H7 (cell line): ENCODE data around the gene TBC1D3B. TPM values are rescaled to one million over a fixed set of nuclear protein-coding genes. Genes with fewer than 3 reads are reported as not detected.
A peak's percentile ranks its signal among the peaks of the same experiment; 100 is the strongest.
"Not testable (repeated sequence)": the region's sequence is repeated elsewhere in the genome, so short reads cannot be mapped to it uniquely, and the experiment has no call there.

Experiments used
- DNase-seq: peaks from one replicate; pipeline ENCODE4 v3.0.0; 2012
- H3K27me3 ChIP-seq: 2 replicates; pipeline ENCODE4 v1.6.0; 2011; ENCODE audit warnings: mild to moderate bottlenecking, low read length; ENCODE audit not compliant: control insufficient read depth, insufficient read depth
- H3K36me3 ChIP-seq: replicated peaks from 2 replicates; pipeline ENCODE4 v1.5.1; 2011; ENCODE audit warnings: low read length; ENCODE audit not compliant: control insufficient read depth, insufficient read depth
- H3K4me3 ChIP-seq: 2 replicates; pipeline ENCODE4 v1.5.1; 2011; ENCODE audit warnings: low read depth, mild to moderate bottlenecking, control low read depth, low read length, moderate library complexity; ENCODE audit not compliant: insufficient read depth
- total RNA-seq: library from RNA; depleted of rRNA; stranded (reverse); fragments of >200 nt; shearing (Covaris generic); gene quantifications from 2 replicates; pipeline ENCODE4 v1.2.3, GENCODE V29; 2014

Gene TBC1D3B
- total RNA-seq, 1 experiment from 2014 or later, result not detected

GRCh38 chr17:36190549-36191330 is 14.3 kb upstream of the TBC1D3B start:
- DNase-seq, H3K27me3 ChIP-seq, H3K4me3 ChIP-seq, H3K36me3 ChIP-seq: not testable (repeated sequence)

- H3K4me3 ChIP-seq, DNase-seq, H3K36me3 ChIP-seq, H3K27me3 ChIP-seq: not testable (repeated sequence)
Observed at GRCh38 chr17:36189993-36190392, 13.6 kb upstream of the TBC1D3B start.

GRCh38 chr17:36188891-36189306 is 12.5 kb upstream of the TBC1D3B start:
- no peak for DNase-seq
- Histone ChIP-seq H3K27me3 (no peaks in the 10 kb centered on the region), H3K36me3 (no peaks in the 10 kb centered on the region), H3K4me3 (no peak overlapping the region)

- not testable (repeated sequence) for H3K4me3 ChIP-seq, H3K36me3 ChIP-seq, H3K27me3 ChIP-seq, DNase-seq
Observed at GRCh38 chr17:36187943-36188665, 11.7 kb upstream of the TBC1D3B start.

GRCh38 chr17:36186810-36187763 is 10.7 kb upstream of the TBC1D3B start:
- DNase-seq, H3K4me3 ChIP-seq, H3K36me3 ChIP-seq: not testable (repeated sequence)
- peaks cover 16% of the 10 kb centered on the region for H3K27me3 ChIP-seq

GRCh38 chr17:36185416-36185815 is 9.0 kb upstream of the TBC1D3B start:
- peaks cover 18% of the 10 kb centered on the region for H3K27me3 ChIP-seq
- DNase-seq, result no peak
- no peak overlapping the region for H3K4me3 ChIP-seq
- no peaks in the 10 kb centered on the region for H3K36me3 ChIP-seq

GRCh38 chr17:36184023-36184765 is 7.8 kb upstream of the TBC1D3B start:
- peaks cover 18% of the 10 kb centered on the region for H3K27me3 ChIP-seq
- DNase-seq, result no peak
- no peaks in the 10 kb centered on the region for H3K36me3 ChIP-seq
- H3K4me3 ChIP-seq, result no peak overlapping the region

GRCh38 chr17:36183001-36183971 is 6.8 kb upstream of the TBC1D3B start:
- Histone ChIP-seq H3K36me3 (no peaks in the 10 kb centered on the region), H3K27me3 (peaks cover 18% of the 10 kb centered on the region), H3K4me3 (peak overlapping the region; percentile 39)
- peak; percentile 82 for DNase-seq

GRCh38 chr17:36182176-36183000 is 6.0 kb upstream of the TBC1D3B start:
- peak overlapping the region; percentile 39 for H3K4me3 ChIP-seq
- no peaks in the 10 kb centered on the region for H3K36me3 ChIP-seq
- peaks cover 18% of the 10 kb centered on the region for H3K27me3 ChIP-seq
- DNase-seq, result no peak

GRCh38 chr17:36181446-36182175 is 5.2 kb upstream of the TBC1D3B start:
- peaks cover 18% of the 10 kb centered on the region for H3K27me3 ChIP-seq
- not testable (repeated sequence) for DNase-seq, H3K4me3 ChIP-seq, H3K36me3 ChIP-seq

- H3K4me3 ChIP-seq, DNase-seq, H3K27me3 ChIP-seq, H3K36me3 ChIP-seq: not testable (repeated sequence)
Observed at GRCh38 chr17:36168836-36169235, 7.6 kb downstream of the TBC1D3B start.
